ENCODE measurements around the gene VCL.

The VCL gene

DNA sequence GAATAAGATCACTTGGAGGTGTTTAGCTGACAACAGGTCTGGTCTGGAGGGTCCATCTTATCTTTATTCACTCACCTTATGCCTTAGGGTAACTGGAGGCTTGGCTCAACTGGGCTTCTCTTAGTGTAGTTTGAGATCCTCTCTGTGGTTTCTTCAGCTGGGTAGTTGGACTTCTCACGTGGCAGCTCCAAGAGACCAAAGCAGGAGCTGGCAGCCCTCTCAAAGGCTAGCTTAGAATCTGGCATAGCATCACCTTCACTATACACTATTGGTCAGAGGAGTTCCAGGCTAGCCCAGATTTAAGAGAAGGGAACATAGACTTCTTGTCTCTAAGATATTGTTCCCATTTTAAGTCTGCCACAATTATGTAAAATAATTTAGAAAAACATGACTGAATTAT lies 169.5 kb downstream of the VCL start:
- H3K9ac ChIP-seq (ENCODE audit: low read length), result no peak overlapping the region
- no peaks in the 10 kb centered on the region; the same call in 1 of the 2 replicates for H3K79me2 ChIP-seq (ENCODE audit: insufficient read depth, low read length)
- no peaks in the 10 kb centered on the region for H3K9me2 ChIP-seq (replicated peaks; ENCODE audit: insufficient read depth, low read length)
- H3K4me3 ChIP-seq (ENCODE audit: insufficient read depth, low read length, poor library complexity, severe bottlenecking), result no peak overlapping the region
- H3K9me3 ChIP-seq (ENCODE audit: insufficient read depth, low read length), result no peaks in the 10 kb centered on the region
- no peak overlapping the region for H3K4me2 ChIP-seq (ENCODE audit: low read depth, low read length, poor library complexity, severe bottlenecking)
- no peak overlapping the region for H3K27ac ChIP-seq (ENCODE audit: low read depth, low read length)
- no peaks in the 10 kb centered on the region for H3K27me3 ChIP-seq (ENCODE audit: low read length)
- 0 out of 2 replicates have a peak, but pooled peaks cover 5% of the 10 kb centered on the region for H4K20me1 ChIP-seq (ENCODE audit: low read depth, low read length)
- no peak overlapping the region for H2AFZ ChIP-seq (ENCODE audit: low read depth, low read length, severe bottlenecking)
- no peaks in the 10 kb centered on the region for H3K36me3 ChIP-seq (ENCODE audit: low read length)
- TF ChIP-seq EZH2phosphoT487 (conservative IDR thresholded peaks at IDR 0.05; ENCODE audit: low read length), result no peak
- no peaks in the 10 kb centered on the region for H3F3A ChIP-seq (ENCODE audit: insufficient read depth)
